ENCODE measurements around the gene UMAD1. TPM values are rescaled to one million over a fixed set of nuclear protein-coding genes. Genes with fewer than 3 reads are reported as not detected.

The UMAD1 gene
- total and polyA plus RNA-seq, 11 donors = 3.5 to 19.7 (median 15.3) TPM

- H3K4me3 ChIP-seq = no peak overlapping the region
- DNase-seq (no peak), ATAC-seq (no peak)
- peaks cover 0 to 10% (median 0%) of the 10 kb centered on the region in 12 donors for H3K9me3 ChIP-seq
- intact Hi-C loops (cut with DNase I) = no loop called here
- H3K36me3 ChIP-seq = no peaks in the 10 kb centered on the region
- H3K4me1 ChIP-seq = no peaks in the 10 kb centered on the region
- H3K27me3 ChIP-seq = no peaks in the 10 kb centered on the region
- H3K27ac ChIP-seq = no peak overlapping the region
- 92 to 98% (median 96%) methylated on average over 2 of the region's 2 CpGs for WGBS, 4 donors
- TF ChIP-seq POLR2A (IDR thresholded peaks at IDR 0.05) (no peak), CTCF (IDR thresholded peaks at IDR 0.05) (no peak)
Measured at GRCh38 chr7:7882888-7883287, 242.3 kb downstream of the UMAD1 start.

DNA sequence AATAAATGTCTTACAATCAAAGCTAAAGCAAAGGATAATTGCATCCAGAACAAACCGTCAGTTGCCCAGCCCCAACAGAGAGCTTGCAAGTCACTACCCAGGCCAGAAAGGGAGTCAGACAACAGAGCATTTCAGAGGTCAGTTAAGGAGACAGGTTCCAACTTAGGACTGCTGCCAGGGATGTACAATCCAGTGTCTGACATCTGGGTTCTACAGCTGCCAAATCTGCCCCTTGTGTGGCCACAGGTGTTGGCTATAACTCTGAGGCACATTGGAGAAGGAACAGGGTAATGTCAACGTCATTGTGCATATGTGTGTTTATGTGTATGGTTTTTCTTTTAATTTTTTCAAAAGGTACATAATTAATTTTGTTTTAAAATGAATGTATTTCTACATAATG is 242.8 kb downstream of the UMAD1 start:
- H3K27me3 ChIP-seq = no peaks in the 10 kb centered on the region
- no peaks in the 10 kb centered on the region for H3K36me3 ChIP-seq
- H3K27ac ChIP-seq = no peak overlapping the region
- DNase-seq (no peak), ATAC-seq (no peak)
- no peak for TF ChIP-seq POLR2A (IDR thresholded peaks at IDR 0.05)
- no peak for TF ChIP-seq CTCF (IDR thresholded peaks at IDR 0.05)
- WGBS, 4 donors = 68 to 81% (median 75%) methylated on average over 2 of the region's 2 CpGs
- H3K4me1 ChIP-seq = no peaks in the 10 kb centered on the region
- peaks cover 0 to 10% (median 0%) of the 10 kb centered on the region in 12 donors for H3K9me3 ChIP-seq
- no peak overlapping the region for H3K4me3 ChIP-seq
- intact Hi-C loops (cut with DNase I) = no loop called here

GRCh38 chr7:7884855-7885254 is 244.3 kb downstream of the UMAD1 start:
- Histone ChIP-seq H3K27me3 (no peaks in the 10 kb centered on the region), H3K27ac (no peak overlapping the region), H3K4me1 (no peaks in the 10 kb centered on the region), H3K9me3 (peaks cover 0 to 10% (median 0%) of the 10 kb centered on the region in 12 donors), H3K36me3 (no peaks in the 10 kb centered on the region), H3K4me3 (no peak overlapping the region)
- WGBS, 4 donors = 51 to 88% (median 69%) methylated on average over 3 of the region's 3 CpGs
- no peak for DNase-seq
- ATAC-seq = no peak
- no peak for TF ChIP-seq POLR2A (IDR thresholded peaks at IDR 0.05)
- TF ChIP-seq CTCF (IDR thresholded peaks at IDR 0.05) = no peak
- intact Hi-C loops (cut with DNase I) = no loop called here

DNA sequence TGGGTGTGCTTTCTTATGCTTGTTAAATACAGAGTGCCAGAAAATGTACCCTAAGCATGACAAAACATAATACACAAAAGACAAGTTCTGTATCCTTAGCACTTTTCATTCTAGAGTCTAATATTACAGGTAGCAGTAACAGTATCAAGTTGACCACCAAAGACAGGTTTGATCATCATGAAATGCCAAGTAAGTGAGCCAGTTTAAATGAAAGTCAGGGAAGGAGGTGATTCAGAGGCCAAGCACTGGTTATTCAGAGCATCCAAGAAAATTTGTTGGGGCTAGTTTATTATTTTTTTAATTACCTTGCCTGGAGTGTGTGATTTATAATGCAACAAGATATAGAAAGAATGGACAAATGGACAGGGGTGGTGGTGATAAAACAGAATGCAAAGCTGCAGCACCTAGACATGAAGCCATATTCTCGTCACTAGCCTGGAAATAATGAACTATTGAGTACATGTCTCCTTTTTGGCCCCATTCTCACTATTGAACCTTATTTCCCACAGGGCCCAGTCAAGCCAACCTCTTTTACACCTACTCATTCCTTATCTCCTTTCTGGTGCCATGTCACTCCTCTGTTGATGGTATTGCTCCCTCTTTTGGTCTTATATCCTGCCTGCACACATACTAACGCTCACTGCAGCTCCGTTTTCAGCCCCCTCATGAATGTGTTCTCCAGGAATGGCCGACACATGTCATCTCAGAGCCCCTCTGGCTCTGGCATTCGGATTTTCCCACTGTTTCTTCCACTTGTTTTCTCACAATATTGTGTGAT is 249.4 kb downstream of the UMAD1 start:
- ATAC-seq = no peak
- H3K27ac ChIP-seq = no peak overlapping the region
- H3K4me1 ChIP-seq = no peaks in the 10 kb centered on the region
- no peak for DNase-seq
- 96 to 98% (median 97%) methylated on average over 5 of the region's 5 CpGs for WGBS, 4 donors
- no peaks in the 10 kb centered on the region for H3K27me3 ChIP-seq
- H3K36me3 ChIP-seq = peaks cover 0 to 6% (median 0%) of the 10 kb centered on the region in 9 donors
- H3K4me3 ChIP-seq = no peak overlapping the region
- no peaks in the 10 kb centered on the region for H3K9me3 ChIP-seq
- TF ChIP-seq POLR2A (IDR thresholded peaks at IDR 0.05) (no peak), CTCF (IDR thresholded peaks at IDR 0.05) (no peak)
- intact Hi-C loops (cut with DNase I) = no loop called here

All from heart left ventricle (tissue), 16 donors.